Lower lobe of right lung (tissue), 2 donors: ENCODE measurements around the gene UGT2B10. TPM values are rescaled to one million over a fixed set of nuclear protein-coding genes. Genes with fewer than 3 reads are reported as not detected.
"Not testable (repeated sequence)": the region's sequence is repeated elsewhere in the genome, so short reads cannot be mapped to it uniquely, and the experiment has no call there.

Experiments
- ATAC-seq, 2 donors: fragments of 200-7000 bp; cut with Tn5 transposase; one replicate each; pipeline ENCODE4 v1.9.1; 2020 to 2022; ENCODE audit warnings: mild to moderate bottlenecking in 2 of 2, moderate library complexity in 2 of 2
- DNase-seq: peaks from one replicate; pipeline ENCODE4 v3.0.0-alpha.2; 2020
- H3K27ac ChIP-seq: fragments of 200-600 bp; one replicate; pipeline ENCODE4 v1.8.0; 2022
- H3K27me3 ChIP-seq: fragments of 200-600 bp; one replicate; pipeline ENCODE4 v1.8.0; 2022; ENCODE audit warnings: low read depth
- H3K36me3 ChIP-seq: fragments of 200-600 bp; one replicate; pipeline ENCODE4 v1.8.0; 2022; ENCODE audit warnings: mild to moderate bottlenecking
- H3K4me1 ChIP-seq: fragments of 200-600 bp; one replicate; pipeline ENCODE4 v1.8.0; 2022
- H3K4me3 ChIP-seq: fragments of 200-600 bp; one replicate; pipeline ENCODE4 v1.8.0; 2022; ENCODE audit warnings: mild to moderate bottlenecking
- H3K9me3 ChIP-seq: fragments of 200-600 bp; one replicate; pipeline ENCODE4 v1.8.0; 2022
- intact Hi-C: fragments of 100-400 bp; cut with DNase I; formaldehyde crosslinking; loops from one replicate; pipeline ENCODE4 v1.11.0; 2022
- long read RNA-seq: library from polyadenylated mRNA; unstranded; transcript quantifications from one replicate; pipeline ENCODE4 v2.0.0, GENCODE V29; 2021
- total RNA-seq: library from RNA; stranded (reverse); fragmentation: NEBNext Ultra II Directional; extraction: Animal tissue kit (Norgen Biotek cat#: 25700); gene quantifications from one replicate; pipeline ENCODE4 v1.2.1, GENCODE V29; 2021
- TF ChIP-seq, protein P1 (sequence below): fragments of 200-600 bp; IDR thresholded peaks from one replicate; pipeline ENCODE4 v1.8.0; 2022; ENCODE audit warnings: antibody characterized with exemption, mild to moderate bottlenecking
- donor health status: DM: no; HTN: yes; CAD: no; lungs with severe emphysema.

UGT2B10 gene
- not detected for total RNA-seq
- long read RNA-seq: 0 reads

DNA sequence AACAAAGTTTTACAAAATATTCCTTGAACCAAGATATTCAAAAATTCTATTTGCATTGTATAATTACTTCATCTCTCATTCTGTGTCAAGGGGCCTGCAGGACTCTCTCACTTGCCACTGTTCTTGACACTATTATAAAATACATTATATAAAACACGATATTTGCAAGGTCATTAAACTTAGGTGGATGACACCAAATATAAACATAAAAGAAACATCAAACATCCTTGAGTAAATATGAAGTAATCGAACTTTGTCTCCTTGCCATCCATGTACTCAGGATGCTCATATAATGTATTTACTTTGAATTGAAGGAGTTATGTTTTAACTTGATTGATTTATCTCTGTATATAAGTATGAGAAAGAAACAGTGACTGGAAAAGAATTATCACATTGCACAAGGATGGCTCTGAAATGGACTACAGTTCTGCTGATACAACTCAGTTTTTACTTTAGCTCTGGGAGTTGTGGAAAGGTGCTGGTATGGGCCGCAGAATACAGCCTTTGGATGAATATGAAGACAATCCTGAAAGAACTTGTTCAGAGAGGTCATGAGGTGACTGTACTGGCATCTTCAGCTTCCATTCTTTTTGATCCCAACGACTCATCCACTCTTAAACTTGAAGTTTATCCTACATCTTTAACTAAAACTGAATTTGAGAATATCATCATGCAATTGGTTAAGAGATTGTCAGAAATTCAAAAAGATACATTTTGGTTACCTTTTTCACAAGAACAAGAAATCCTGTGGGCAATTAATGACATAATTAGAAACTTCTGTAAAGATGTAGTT lies at the start of gene UGT2B10:
Gene UGT2B10 (plus strand): TSS at position 378 of the 793 bp plus-strand sequence. CDS start 26 bp downstream, at position 404.
- H3K4me1 ChIP-seq, H3K27ac ChIP-seq, ATAC-seq, H3K27me3 ChIP-seq, DNase-seq, H3K36me3 ChIP-seq, H3K4me3 ChIP-seq, H3K9me3 ChIP-seq, intact Hi-C loops: not testable (repeated sequence)

DNA sequence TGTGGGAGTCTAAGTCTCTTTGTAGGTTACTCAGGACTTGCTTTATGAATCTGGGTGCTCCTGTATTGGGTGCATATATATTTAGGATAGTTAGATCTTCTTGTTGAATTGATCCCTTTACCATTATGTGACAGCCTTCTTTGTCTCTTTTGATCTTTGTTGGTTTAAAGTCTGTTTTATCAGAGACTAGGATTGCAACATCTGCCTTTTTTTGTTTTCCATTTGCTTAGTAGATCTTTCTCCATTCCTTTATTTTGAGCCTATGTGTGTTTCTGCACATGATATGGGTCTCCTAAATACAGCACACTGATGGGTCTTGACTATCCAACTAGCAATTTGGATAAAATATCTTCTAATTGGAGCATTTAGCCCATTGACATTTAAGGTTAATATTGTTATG lies 44.0 kb upstream of the UGT2B10 start:
- intact Hi-C loops, ATAC-seq, H3K4me3 ChIP-seq, H3K9me3 ChIP-seq, H3K27me3 ChIP-seq, H3K27ac ChIP-seq, H3K36me3 ChIP-seq, H3K4me1 ChIP-seq, DNase-seq: not testable (repeated sequence)

DNA sequence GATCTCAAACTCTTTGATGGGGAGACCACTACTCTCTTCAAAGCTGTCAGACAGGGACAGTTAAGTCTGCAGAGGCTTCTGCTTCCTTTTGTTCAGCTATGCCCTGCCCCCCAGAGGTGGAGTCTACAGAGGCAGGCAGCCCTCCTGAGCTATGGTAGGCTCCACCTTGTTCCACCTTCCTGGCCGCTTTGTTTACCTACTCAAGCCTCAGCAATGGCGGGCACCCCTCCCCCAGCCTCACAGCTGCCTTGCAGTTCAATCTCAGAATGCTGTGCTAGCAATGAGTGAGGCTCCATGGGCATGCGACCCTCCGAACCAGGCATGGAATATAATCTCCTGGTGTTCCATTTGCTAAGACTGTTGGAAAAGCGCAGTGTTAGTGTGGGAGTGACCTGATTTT lies 42.1 kb upstream of the UGT2B10 start:
- TF ChIP-seq, protein P1, sequence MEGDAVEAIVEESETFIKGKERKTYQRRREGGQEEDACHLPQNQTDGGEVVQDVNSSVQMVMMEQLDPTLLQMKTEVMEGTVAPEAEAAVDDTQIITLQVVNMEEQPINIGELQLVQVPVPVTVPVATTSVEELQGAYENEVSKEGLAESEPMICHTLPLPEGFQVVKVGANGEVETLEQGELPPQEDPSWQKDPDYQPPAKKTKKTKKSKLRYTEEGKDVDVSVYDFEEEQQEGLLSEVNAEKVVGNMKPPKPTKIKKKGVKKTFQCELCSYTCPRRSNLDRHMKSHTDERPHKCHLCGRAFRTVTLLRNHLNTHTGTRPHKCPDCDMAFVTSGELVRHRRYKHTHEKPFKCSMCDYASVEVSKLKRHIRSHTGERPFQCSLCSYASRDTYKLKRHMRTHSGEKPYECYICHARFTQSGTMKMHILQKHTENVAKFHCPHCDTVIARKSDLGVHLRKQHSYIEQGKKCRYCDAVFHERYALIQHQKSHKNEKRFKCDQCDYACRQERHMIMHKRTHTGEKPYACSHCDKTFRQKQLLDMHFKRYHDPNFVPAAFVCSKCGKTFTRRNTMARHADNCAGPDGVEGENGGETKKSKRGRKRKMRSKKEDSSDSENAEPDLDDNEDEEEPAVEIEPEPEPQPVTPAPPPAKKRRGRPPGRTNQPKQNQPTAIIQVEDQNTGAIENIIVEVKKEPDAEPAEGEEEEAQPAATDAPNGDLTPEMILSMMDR: no peak
- no peak for ATAC-seq
- no peak for DNase-seq
- Histone ChIP-seq H3K27me3 (no peaks in the 10 kb centered on the region), H3K9me3 (no peaks in the 10 kb centered on the region), H3K36me3 (no peaks in the 10 kb centered on the region), H3K27ac (no peak overlapping the region), H3K4me1 (no peaks in the 10 kb centered on the region), H3K4me3 (no peak overlapping the region)
- intact Hi-C loops: no loop called here

DNA sequence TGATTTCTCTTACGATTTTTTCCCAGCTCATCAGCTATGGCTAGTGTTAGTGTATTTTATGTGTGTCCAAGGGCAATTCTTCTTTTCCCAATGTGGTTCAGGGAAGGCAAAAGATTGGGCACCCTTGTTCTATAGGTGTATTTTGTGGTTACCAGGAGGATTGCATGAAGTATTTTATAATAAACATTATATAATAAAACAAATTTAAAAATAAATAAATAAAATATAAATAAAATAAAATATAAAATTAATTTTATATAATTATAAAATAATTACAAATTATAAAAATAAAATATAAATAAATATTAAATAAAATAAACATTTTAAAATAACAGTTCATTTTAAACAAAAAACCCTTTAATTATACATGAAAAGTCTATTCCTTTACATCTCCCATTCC lies 35.6 kb upstream of the UGT2B10 start:
- ATAC-seq: no peak
- H3K9me3 ChIP-seq: peaks cover 6% of the 10 kb centered on the region
- TF ChIP-seq, protein P1: no peak
- no peak overlapping the region for H3K4me3 ChIP-seq
- intact Hi-C loops: no loop called here
- DNase-seq: no peak
- H3K27ac ChIP-seq: no peak overlapping the region
- H3K4me1 ChIP-seq: no peaks in the 10 kb centered on the region
- no peaks in the 10 kb centered on the region for H3K36me3 ChIP-seq
- no peaks in the 10 kb centered on the region for H3K27me3 ChIP-seq

DNA sequence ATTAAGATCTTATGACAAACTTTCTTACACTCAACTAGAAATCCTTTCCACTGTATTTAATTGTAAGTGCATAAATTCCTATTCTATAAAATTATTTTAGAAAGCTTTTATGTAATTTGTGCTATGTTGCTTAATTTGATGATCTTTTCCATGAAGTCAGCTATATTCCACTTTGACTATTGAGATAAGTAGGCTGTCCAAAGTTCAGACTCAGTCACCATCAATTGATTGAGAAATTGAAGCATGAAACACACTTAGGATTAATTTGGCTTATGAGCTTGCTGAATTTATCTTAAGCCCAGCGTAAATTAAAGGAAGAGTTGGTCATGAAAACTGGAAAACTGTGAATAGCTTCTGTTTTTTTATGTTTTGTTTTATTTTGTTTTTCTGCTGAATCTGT lies 18.7 kb upstream of the UGT2B10 start:
- Histone ChIP-seq H3K4me1 (no peaks in the 10 kb centered on the region), H3K4me3 (no peak overlapping the region), H3K9me3 (no peaks in the 10 kb centered on the region), H3K36me3 (no peaks in the 10 kb centered on the region), H3K27me3 (no peaks in the 10 kb centered on the region), H3K27ac (no peak overlapping the region)
- TF ChIP-seq, protein P1: no peak
- DNase-seq: no peak
- no peak for ATAC-seq
- intact Hi-C loops: no loop called here

DNA sequence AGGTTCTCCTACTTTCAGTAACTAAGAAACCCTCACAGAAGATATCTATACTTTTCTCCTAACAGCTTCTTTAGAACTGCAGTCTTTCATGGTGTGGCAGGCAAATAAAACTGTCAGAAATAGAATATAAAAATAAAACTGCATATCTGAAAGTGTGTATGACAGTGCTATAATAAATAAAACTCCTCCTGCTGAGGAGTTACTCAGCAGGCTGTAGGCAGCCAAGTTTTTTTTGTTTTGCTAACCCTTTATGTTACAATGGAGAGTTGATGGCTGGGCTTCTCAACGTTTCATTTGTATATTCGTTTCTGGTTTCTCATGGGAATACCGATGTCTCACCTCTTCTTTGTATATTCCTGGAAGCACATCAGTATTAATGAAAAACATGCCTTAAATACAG lies 18.2 kb upstream of the UGT2B10 start:
- Histone ChIP-seq H3K36me3 (no peaks in the 10 kb centered on the region), H3K4me1 (no peaks in the 10 kb centered on the region), H3K27me3 (no peaks in the 10 kb centered on the region), H3K9me3 (no peaks in the 10 kb centered on the region), H3K27ac (no peak overlapping the region), H3K4me3 (no peak overlapping the region)
- intact Hi-C loops: no loop called here
- DNase-seq (no peak), ATAC-seq (no peak)
- TF ChIP-seq, protein P1: no peak
